Measurements from ENCODE around the gene TUBB2A. TPM values are rescaled to one million over a fixed set of nuclear protein-coding genes. Genes with fewer than 3 reads are reported as not detected.

Gene TUBB2A
- total RNA-seq, 1 experiment from 2014 or later: 49.9 TPM

DNA sequence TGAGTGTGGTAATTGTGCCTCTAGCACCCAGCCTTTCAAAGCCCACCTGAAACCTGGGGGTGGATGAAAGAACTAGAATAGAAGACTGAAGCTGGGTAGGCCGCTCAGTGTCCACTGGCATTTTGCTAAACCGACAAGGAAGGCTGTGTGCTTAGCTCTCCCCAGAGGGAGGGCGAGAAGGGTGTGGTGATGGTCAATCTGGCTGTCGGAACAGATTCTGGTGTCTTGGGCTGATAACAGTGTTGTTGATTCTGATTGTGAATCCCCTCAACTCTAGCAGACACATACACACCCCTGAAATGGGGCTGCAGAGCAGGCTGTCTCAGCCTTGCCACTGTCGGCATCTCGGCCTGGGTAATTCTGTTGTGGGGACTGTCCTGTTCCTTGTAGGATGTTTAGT is 43.0 kb downstream of the TUBB2A start:
- no peak for TF ChIP-seq SIN3A (IDR thresholded peaks at IDR 0.05; ENCODE audit: low read depth)
- TF ChIP-seq EZH2phosphoT487 (IDR thresholded peaks at IDR 0.05; ENCODE audit: borderline replicate concordance): no peak
- peaks cover 6% of the 10 kb centered on the region; the same call in 1 of the 2 replicates for H3K79me2 ChIP-seq (ENCODE audit: insufficient read depth, low read length)

DNA sequence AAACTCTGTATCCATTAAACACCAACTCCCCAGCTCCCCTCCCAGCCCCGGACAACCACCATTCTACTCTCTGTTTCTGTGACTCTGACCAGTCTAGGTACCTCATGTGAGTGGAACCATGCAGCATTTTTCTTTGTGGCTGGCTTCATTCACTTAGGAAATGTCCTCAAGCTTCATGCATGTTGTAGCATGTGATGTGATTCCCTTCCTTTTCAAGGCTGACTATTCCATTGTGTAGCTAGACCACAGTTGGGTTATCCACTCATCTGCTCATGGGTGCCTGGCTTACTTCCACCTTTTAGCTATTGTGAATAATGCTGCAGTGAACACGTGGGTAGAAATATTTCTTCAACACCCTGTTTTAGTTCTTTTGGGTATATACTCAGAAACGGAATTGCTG is 47.6 kb downstream of the TUBB2A start:
- no peaks in the 10 kb centered on the region for H3K27me3 ChIP-seq (ENCODE audit: insufficient read depth, low read length)
- no peak overlapping the region for H3K27ac ChIP-seq (ENCODE audit: low read depth, low read length)
- ChIA-PET RAD21 (ENCODE audit: low non-redundant PET in 1 of 2, low total read pairs in 2 of 2, uncharacterized antibody in 2 of 2, unreplicated experiment in 2 of 2) (no interaction called here), POLR2A (no interaction called here), CTCF (no interaction called here)
- H3K36me3 ChIP-seq (ENCODE audit: control insufficient read depth in 1 of 2, insufficient read depth in 2 of 2, low read length in 2 of 2): peaks cover 25 to 35% of the 10 kb centered on the region in 2 experiments; a peak in 3 of 4 replicates
- no peaks in the 10 kb centered on the region for H3K9me2 ChIP-seq (ENCODE audit: insufficient read depth)
- H3K4me3 ChIP-seq (replicated peaks in 1 of 2; ENCODE audit: low read depth in 1 of 2, low read length in 2 of 2): no peak overlapping the region
- BruUV-seq (replicated peaks): no TSS peak
- no peaks in the 10 kb centered on the region for H3K4me1 ChIP-seq (ENCODE audit: control insufficient read depth in 1 of 2, insufficient read depth in 2 of 2, low read length in 2 of 2)
- H2AFZ ChIP-seq (ENCODE audit: low read depth, low read length, poor library complexity, severe bottlenecking): no peak overlapping the region
- H3K9me3 ChIP-seq (ENCODE audit: control insufficient read depth in 1 of 2, insufficient read depth in 1 of 2, low read depth in 1 of 2, low read length in 2 of 2): no peaks in the 10 kb centered on the region
- H3K79me2 ChIP-seq (ENCODE audit: insufficient read depth, low read length): no peaks in the 10 kb centered on the region; the same call in 1 of the 2 replicates
- H3K9ac ChIP-seq (ENCODE audit: low read length): no peak overlapping the region
- DNase-seq (ENCODE audit: low read depth, low spot score): no peak
- ATAC-seq: no peak
- intact Hi-C loops (cut with micrococcal nuclease): no loop called here
- no peaks in the 10 kb centered on the region for H4K20me1 ChIP-seq (ENCODE audit: insufficient read depth)
- H3K4me2 ChIP-seq (ENCODE audit: low read length): no peak overlapping the region
- TF ChIP-seq JUND (IDR thresholded peaks at IDR 0.05): no peak
- TF ChIP-seq RAD21 (IDR thresholded peaks at IDR 0.05; ENCODE audit: low read depth): no peak
- no peak for TF ChIP-seq SRF (IDR thresholded peaks at IDR 0.05; ENCODE audit: low read depth)
- no peak for TF ChIP-seq SP1 (IDR thresholded peaks at IDR 0.05; ENCODE audit: low read depth)
- TF ChIP-seq POLR2AphosphoS5 (IDR thresholded peaks at IDR 0.05; ENCODE audit: low read depth, low read length): no peak
- TF ChIP-seq, protein P1, sequence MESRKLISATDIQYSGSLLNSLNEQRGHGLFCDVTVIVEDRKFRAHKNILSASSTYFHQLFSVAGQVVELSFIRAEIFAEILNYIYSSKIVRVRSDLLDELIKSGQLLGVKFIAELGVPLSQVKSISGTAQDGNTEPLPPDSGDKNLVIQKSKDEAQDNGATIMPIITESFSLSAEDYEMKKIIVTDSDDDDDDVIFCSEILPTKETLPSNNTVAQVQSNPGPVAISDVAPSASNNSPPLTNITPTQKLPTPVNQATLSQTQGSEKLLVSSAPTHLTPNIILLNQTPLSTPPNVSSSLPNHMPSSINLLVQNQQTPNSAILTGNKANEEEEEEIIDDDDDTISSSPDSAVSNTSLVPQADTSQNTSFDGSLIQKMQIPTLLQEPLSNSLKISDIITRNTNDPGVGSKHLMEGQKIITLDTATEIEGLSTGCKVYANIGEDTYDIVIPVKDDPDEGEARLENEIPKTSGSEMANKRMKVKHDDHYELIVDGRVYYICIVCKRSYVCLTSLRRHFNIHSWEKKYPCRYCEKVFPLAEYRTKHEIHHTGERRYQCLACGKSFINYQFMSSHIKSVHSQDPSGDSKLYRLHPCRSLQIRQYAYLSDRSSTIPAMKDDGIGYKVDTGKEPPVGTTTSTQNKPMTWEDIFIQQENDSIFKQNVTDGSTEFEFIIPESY (IDR thresholded peaks at IDR 0.05; ENCODE audit: extremely low read depth, insufficient replicate concordance, low read length): no peak
- no peak for TF ChIP-seq ZNF274 (IDR thresholded peaks at IDR 0.05; ENCODE audit: low read depth, low read length)
- no peak for TF ChIP-seq CEBPB (IDR thresholded peaks at IDR 0.05; ENCODE audit: low read depth)
- no peak for TF ChIP-seq YY1 (IDR thresholded peaks at IDR 0.05; ENCODE audit: extremely low read depth, insufficient replicate concordance, low read depth, low read length)
- TF ChIP-seq SIN3A (IDR thresholded peaks at IDR 0.05; ENCODE audit: low read depth): no peak
- TF ChIP-seq, protein P2, sequence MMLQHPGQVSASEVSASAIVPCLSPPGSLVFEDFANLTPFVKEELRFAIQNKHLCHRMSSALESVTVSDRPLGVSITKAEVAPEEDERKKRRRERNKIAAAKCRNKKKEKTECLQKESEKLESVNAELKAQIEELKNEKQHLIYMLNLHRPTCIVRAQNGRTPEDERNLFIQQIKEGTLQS (IDR thresholded peaks at IDR 0.05): no peak
- TF ChIP-seq ZFX (IDR thresholded peaks at IDR 0.05): no peak
- TF ChIP-seq EZH2 (IDR thresholded peaks at IDR 0.05): no peak
- no peak for TF ChIP-seq ELF1 (IDR thresholded peaks at IDR 0.05; ENCODE audit: borderline replicate concordance, low read depth)
- no peak for TF ChIP-seq POLR2A (IDR thresholded peaks at IDR 0.05; ENCODE audit: borderline replicate concordance, extremely low read depth, insufficient read depth, insufficient read length)
- TF ChIP-seq, protein P3, sequence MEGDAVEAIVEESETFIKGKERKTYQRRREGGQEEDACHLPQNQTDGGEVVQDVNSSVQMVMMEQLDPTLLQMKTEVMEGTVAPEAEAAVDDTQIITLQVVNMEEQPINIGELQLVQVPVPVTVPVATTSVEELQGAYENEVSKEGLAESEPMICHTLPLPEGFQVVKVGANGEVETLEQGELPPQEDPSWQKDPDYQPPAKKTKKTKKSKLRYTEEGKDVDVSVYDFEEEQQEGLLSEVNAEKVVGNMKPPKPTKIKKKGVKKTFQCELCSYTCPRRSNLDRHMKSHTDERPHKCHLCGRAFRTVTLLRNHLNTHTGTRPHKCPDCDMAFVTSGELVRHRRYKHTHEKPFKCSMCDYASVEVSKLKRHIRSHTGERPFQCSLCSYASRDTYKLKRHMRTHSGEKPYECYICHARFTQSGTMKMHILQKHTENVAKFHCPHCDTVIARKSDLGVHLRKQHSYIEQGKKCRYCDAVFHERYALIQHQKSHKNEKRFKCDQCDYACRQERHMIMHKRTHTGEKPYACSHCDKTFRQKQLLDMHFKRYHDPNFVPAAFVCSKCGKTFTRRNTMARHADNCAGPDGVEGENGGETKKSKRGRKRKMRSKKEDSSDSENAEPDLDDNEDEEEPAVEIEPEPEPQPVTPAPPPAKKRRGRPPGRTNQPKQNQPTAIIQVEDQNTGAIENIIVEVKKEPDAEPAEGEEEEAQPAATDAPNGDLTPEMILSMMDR (IDR thresholded peaks at IDR 0.05 in 2 of 3, conservative IDR thresholded peaks at IDR 0.05 in 1 of 3; ENCODE audit: borderline replicate concordance in 1 of 3, insufficient read depth in 1 of 3, low read depth in 2 of 3, low read length in 2 of 3): no peak
- TF ChIP-seq, protein P4, sequence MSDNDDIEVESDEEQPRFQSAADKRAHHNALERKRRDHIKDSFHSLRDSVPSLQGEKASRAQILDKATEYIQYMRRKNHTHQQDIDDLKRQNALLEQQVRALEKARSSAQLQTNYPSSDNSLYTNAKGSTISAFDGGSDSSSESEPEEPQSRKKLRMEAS (IDR thresholded peaks at IDR 0.05): no peak
- TF ChIP-seq CBX3 (IDR thresholded peaks at IDR 0.05; ENCODE audit: low read depth): no peak

More for the DNA sequence above, 43.0 kb downstream of the TUBB2A start:
- Histone ChIP-seq H3K4me1 (ENCODE audit: control insufficient read depth in 1 of 2, insufficient read depth in 2 of 2, low read length in 2 of 2) (peaks cover 6 to 12% of the 10 kb centered on the region in 2 experiments), H3K9ac (ENCODE audit: low read length) (no peak overlapping the region), H3K36me3 (ENCODE audit: control insufficient read depth in 1 of 2, insufficient read depth in 2 of 2, low read length in 2 of 2) (peaks cover 13 to 14% of the 10 kb centered on the region in 2 experiments; a peak in 3 of 4 replicates), H3K9me2 (ENCODE audit: insufficient read depth) (no peaks in the 10 kb centered on the region), H3K27ac (ENCODE audit: low read depth, low read length) (no peak overlapping the region), H3K4me2 (ENCODE audit: low read length) (no peak overlapping the region), H3K27me3 (ENCODE audit: insufficient read depth, low read length) (no peaks in the 10 kb centered on the region), H3K9me3 (ENCODE audit: control insufficient read depth in 1 of 2, insufficient read depth in 1 of 2, low read depth in 1 of 2, low read length in 2 of 2) (no peaks in the 10 kb centered on the region), H2AFZ (ENCODE audit: low read depth, low read length, poor library complexity, severe bottlenecking) (no peak overlapping the region), H4K20me1 (ENCODE audit: insufficient read depth) (no peaks in the 10 kb centered on the region), H3K4me3 (replicated peaks in 1 of 2; ENCODE audit: low read depth in 1 of 2, low read length in 2 of 2) (no peak overlapping the region)
- no peak for ATAC-seq
- CTCF ChIA-PET: no interaction called here
- BruUV-seq (replicated peaks): no TSS peak
- POLR2A ChIA-PET: no interaction called here
- no peak for DNase-seq (ENCODE audit: low read depth, low spot score)
- intact Hi-C loops (cut with micrococcal nuclease): no loop called here
- RAD21 ChIA-PET (ENCODE audit: low non-redundant PET in 1 of 2, low total read pairs in 2 of 2, uncharacterized antibody in 2 of 2, unreplicated experiment in 2 of 2): no interaction called here
